Transverse colon (tissue), 4 donors: ENCODE data around the gene RRP1. TPM values are rescaled to one million over a fixed set of nuclear protein-coding genes. Genes with fewer than 3 reads are reported as not detected.

ENCODE experiments used
- DNase-seq: peaks from one replicate; pipeline ENCODE4 v3.0.0-alpha.2; 2019
- H3K27ac ChIP-seq, 4 donors: fragments of 200-600 bp; sonication (generic); 2 replicates each; pipeline ENCODE4 v1.5.1; 2016 to 2018; ENCODE audit warnings: inconsistent platforms in 4 of 4
- H3K27me3 ChIP-seq: fragments of 200-600 bp; sonication (generic); 2 replicates; pipeline ENCODE4 v1.5.1; 2017; ENCODE audit warnings: inconsistent platforms
- H3K36me3 ChIP-seq, 4 donors: fragments of 200-600 bp; sonication (generic); 2 replicates each; pipeline ENCODE4 v1.5.1; 2017 to 2019; ENCODE audit warnings: inconsistent platforms in 4 of 4
- H3K4me1 ChIP-seq, 4 donors: fragments of 200-600 bp; sonication (generic); 2 replicates each; pipeline ENCODE4 v1.5.1; 2017 to 2020; ENCODE audit warnings: inconsistent platforms in 4 of 4
- H3K4me3 ChIP-seq, 4 donors: fragments of 200-600 bp; sonication (generic); 1 replicate in 1 of 4; 2 replicates in 3 of 4; pipeline versions ENCODE4 v1.5.1 to v1.6.1; 2017 to 2019; ENCODE audit warnings: inconsistent platforms in 4 of 4
- H3K9me3 ChIP-seq, 2 donors: fragments of 200-600 bp; sonication (generic); 2 replicates each; pipeline ENCODE4 v1.5.1; 2017 to 2019; ENCODE audit warnings: inconsistent platforms in 2 of 2
- EP300 ChIP-seq: sonication (generic); formaldehyde crosslinking; IDR thresholded peaks from one replicate; pipeline ENCODE4 v1.6.1; 2017; ENCODE audit warnings: antibody characterized with exemption, low read depth
- POLR2A ChIP-seq: fragments of 450-650 bp; IDR thresholded peaks from one replicate; pipeline ENCODE4 v1.6.1; 2016; ENCODE audit warnings: antibody characterized with exemption, mild to moderate bottlenecking, moderate library complexity
- POLR2AphosphoS5 ChIP-seq, 3 donors: sonication (generic); formaldehyde crosslinking; IDR thresholded peaks; one replicate each; pipeline ENCODE4 v1.6.1; 2016; ENCODE audit warnings: antibody characterized with exemption in 3 of 3
- WGBS, 2 donors: methylation state at CpG; one replicate each; pipeline ENCODE4 v1.1.5; 2018; ENCODE audit warnings: low coverage in 1 of 2; 5-methylcytosine and 5-hydroxymethylcytosine counted together
- in situ Hi-C, 4 donors: fragments of 200-750 bp; cut with MboI; loops; one replicate each; pipeline versions ENCODE4 v1.15.0 to v1.15.1; 2017; ENCODE audit warnings: low sequenced_read_pairs in 3 of 4, low pct_ligation_motif_present in 1 of 4, low pct_unique_long_range_greater_than_20kb in 1 of 4
- intact Hi-C: fragments of 100-400 bp; cut with DNase I; formaldehyde crosslinking; loops from one replicate; pipeline ENCODE4 v1.15.1; 2023; ENCODE audit warnings: low total_unique reads
- total RNA-seq, 4 donors: library from RNA; depleted of rRNA; stranded (reverse); fragments of >200 nt; gene quantifications; one replicate each; pipeline ENCODE4 v1.1.0, GENCODE V29; 2016
- TF ChIP-seq, protein P1 (sequence below), 5 experiments: fragments of 200-600 bp in 3 of 5; fragments of 450-650 bp in 2 of 5; sonication (generic) in 3 of 5; IDR thresholded peaks; 1 replicate in 2 of 5; 2 replicates in 3 of 5; pipeline ENCODE4 v1.5.1; 2016 to 2017; ENCODE audit warnings: antibody characterized with exemption in 5 of 5, inconsistent platforms in 3 of 5, mild to moderate bottlenecking in 2 of 5, moderate library complexity in 1 of 5

RRP1 gene
- total RNA-seq, 4 donors from 2014 or later, result 5.2 to 26.1 (median 11.1) TPM

GRCh38 chr21:43797925-43798715, 8.7 kb downstream of the RRP1 start:
- in situ Hi-C loops, result no loop called here
- 91 to 93% methylated on average over 14 to 29 of the region's 30 CpGs for WGBS, 2 donors
- TF ChIP-seq POLR2AphosphoS5 (IDR thresholded peaks at IDR 0.05), result no peak
- TF ChIP-seq EP300, result no peak
- TF ChIP-seq, protein P1, sequence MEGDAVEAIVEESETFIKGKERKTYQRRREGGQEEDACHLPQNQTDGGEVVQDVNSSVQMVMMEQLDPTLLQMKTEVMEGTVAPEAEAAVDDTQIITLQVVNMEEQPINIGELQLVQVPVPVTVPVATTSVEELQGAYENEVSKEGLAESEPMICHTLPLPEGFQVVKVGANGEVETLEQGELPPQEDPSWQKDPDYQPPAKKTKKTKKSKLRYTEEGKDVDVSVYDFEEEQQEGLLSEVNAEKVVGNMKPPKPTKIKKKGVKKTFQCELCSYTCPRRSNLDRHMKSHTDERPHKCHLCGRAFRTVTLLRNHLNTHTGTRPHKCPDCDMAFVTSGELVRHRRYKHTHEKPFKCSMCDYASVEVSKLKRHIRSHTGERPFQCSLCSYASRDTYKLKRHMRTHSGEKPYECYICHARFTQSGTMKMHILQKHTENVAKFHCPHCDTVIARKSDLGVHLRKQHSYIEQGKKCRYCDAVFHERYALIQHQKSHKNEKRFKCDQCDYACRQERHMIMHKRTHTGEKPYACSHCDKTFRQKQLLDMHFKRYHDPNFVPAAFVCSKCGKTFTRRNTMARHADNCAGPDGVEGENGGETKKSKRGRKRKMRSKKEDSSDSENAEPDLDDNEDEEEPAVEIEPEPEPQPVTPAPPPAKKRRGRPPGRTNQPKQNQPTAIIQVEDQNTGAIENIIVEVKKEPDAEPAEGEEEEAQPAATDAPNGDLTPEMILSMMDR (IDR thresholded peaks at IDR 0.05), result no peak
- no peak for TF ChIP-seq POLR2A

GRCh38 chr21:43799301-43799840, 10.0 kb downstream of the RRP1 start:
- H3K4me3 ChIP-seq, result no peak overlapping the region
- no peaks in the 10 kb centered on the region for H3K9me3 ChIP-seq
- DNase-seq, result no peak
- intact Hi-C loops, result no loop called here
- H3K27me3 ChIP-seq, result no peaks in the 10 kb centered on the region
- H3K4me1 ChIP-seq, result no peaks in the 10 kb centered on the region
- no peak overlapping the region for H3K27ac ChIP-seq
- in situ Hi-C loops, result no loop called here
- H3K36me3 ChIP-seq, result peaks cover 0 to 48% (median 10%) of the 10 kb centered on the region in 4 donors
- 90 to 96% methylated on average over 2 to 19 of the region's 19 CpGs for WGBS, 2 donors
- TF ChIP-seq, protein P1 (IDR thresholded peaks at IDR 0.05), result no peak
- no peak for TF ChIP-seq POLR2A
- TF ChIP-seq POLR2AphosphoS5 (IDR thresholded peaks at IDR 0.05), result no peak
- no peak for TF ChIP-seq EP300

More at GRCh38 chr21:43797925-43798715, 8.7 kb downstream of the RRP1 start:
- no peaks in the 10 kb centered on the region for H3K4me1 ChIP-seq
- H3K4me3 ChIP-seq, result no peak overlapping the region
- H3K27ac ChIP-seq, result no peak overlapping the region
- no peaks in the 10 kb centered on the region for H3K9me3 ChIP-seq
- intact Hi-C loops, result no loop called here
- DNase-seq, result no peak
- H3K27me3 ChIP-seq, result no peaks in the 10 kb centered on the region
- peaks cover 0 to 53% (median 12%) of the 10 kb centered on the region in 4 donors for H3K36me3 ChIP-seq

GRCh38 chr21:43800124-43800523, 10.7 kb downstream of the RRP1 start:
- H3K36me3 ChIP-seq, result peaks cover 0 to 48% (median 10%) of the 10 kb centered on the region in 4 donors
- H3K27me3 ChIP-seq, result no peaks in the 10 kb centered on the region
- intact Hi-C loops (no loop called here), in situ Hi-C loops (loop anchor here in 2 of 4 donors (25.0 kb wide), 2 partner anchors 137 to 187 kb away; no protein-coding TSS in a partner anchor)
- TF ChIP-seq POLR2AphosphoS5 (IDR thresholded peaks at IDR 0.05), result no peak
- WGBS, 2 donors, result 97% methylated on average over 17 of the region's 17 CpGs; no CpG with 5 or more reads in 1 of the 2 donors
- H3K27ac ChIP-seq, result no peak overlapping the region
- no peaks in the 10 kb centered on the region for H3K4me1 ChIP-seq
- H3K4me3 ChIP-seq, result no peak overlapping the region
- DNase-seq, result no peak
- no peaks in the 10 kb centered on the region for H3K9me3 ChIP-seq

- WGBS, 2 donors, result 90% methylated on average over 4 to 14 of the region's 14 CpGs
- Histone ChIP-seq H3K4me1 (no peaks in the 10 kb centered on the region), H3K36me3 (peaks cover 0 to 48% (median 9%) of the 10 kb centered on the region in 4 donors), H3K4me3 (no peak overlapping the region), H3K27me3 (no peaks in the 10 kb centered on the region), H3K9me3 (no peaks in the 10 kb centered on the region), H3K27ac (no peak overlapping the region)
- in situ Hi-C loops, result loop anchor here in 2 of 4 donors (25.0 kb wide), 2 partner anchors 137 to 187 kb away; no protein-coding TSS in a partner anchor
- no peak for DNase-seq
- TF ChIP-seq EP300 (no peak), POLR2A (no peak), POLR2AphosphoS5 (IDR thresholded peaks at IDR 0.05) (no peak)
- TF ChIP-seq, protein P1 (IDR thresholded peaks at IDR 0.05), result no peak
- intact Hi-C loops, result no loop called here
Observed at GRCh38 chr21:43800566-43800965, 11.2 kb downstream of the RRP1 start.
